ENCODE data around the gene ZNF638.

The ZNF638 gene

GRCh38 chr2:71331581-71332434 lies at the start of gene ZNF638:
Gene ZNF638 (plus strand): TSS chr2:71331782. CDS start chr2:71348955, 17,173 bp downstream.
- H3K4me3 ChIP-seq (ENCODE audit: control insufficient read depth, low read depth, low read length): peak within 1 kb of the TSS; percentile 95
- peak; percentile 63 for TF ChIP-seq CTCF (IDR thresholded peaks at IDR 0.05; ENCODE audit: control insufficient read depth, insufficient read depth, low read depth, low read length, missing control alignments)
- DNase-seq (ENCODE audit: low read depth): peak; percentile 55

- TF ChIP-seq CTCF (IDR thresholded peaks at IDR 0.05; ENCODE audit: control insufficient read depth, insufficient read depth, low read depth, low read length, missing control alignments): no peak
- no peak for DNase-seq (ENCODE audit: low read depth)
- H3K4me3 ChIP-seq (ENCODE audit: control insufficient read depth, low read depth, low read length): no peak overlapping the region
Observed at GRCh38 chr2:71281950-71282349, 49.6 kb upstream of the ZNF638 start.

- DNase-seq (ENCODE audit: low read depth): no peak
- peak; percentile 9 for TF ChIP-seq CTCF (IDR thresholded peaks at IDR 0.05; ENCODE audit: control insufficient read depth, insufficient read depth, low read depth, low read length, missing control alignments)
- H3K4me3 ChIP-seq (ENCODE audit: control insufficient read depth, low read depth, low read length): no peak overlapping the region
Observed at GRCh38 chr2:71282493-71282892, 49.1 kb upstream of the ZNF638 start.

GRCh38 chr2:71283131-71283530 lies 48.5 kb upstream of the ZNF638 start:
- TF ChIP-seq CTCF (IDR thresholded peaks at IDR 0.05; ENCODE audit: control insufficient read depth, insufficient read depth, low read depth, low read length, missing control alignments): no peak

GRCh38 chr2:71285706-71286105 lies 45.9 kb upstream of the ZNF638 start:
- DNase-seq (ENCODE audit: low read depth): no peak
- no peak overlapping the region for H3K4me3 ChIP-seq (ENCODE audit: control insufficient read depth, low read depth, low read length)
- no peak for TF ChIP-seq CTCF (IDR thresholded peaks at IDR 0.05; ENCODE audit: control insufficient read depth, insufficient read depth, low read depth, low read length, missing control alignments)

More at GRCh38 chr2:71283131-71283530, 48.5 kb upstream of the ZNF638 start:
- no peak for DNase-seq (ENCODE audit: low read depth)
- H3K4me3 ChIP-seq (ENCODE audit: control insufficient read depth, low read depth, low read length): no peak overlapping the region

- TF ChIP-seq CTCF (IDR thresholded peaks at IDR 0.05; ENCODE audit: control insufficient read depth, insufficient read depth, low read depth, low read length, missing control alignments): no peak
Observed at GRCh38 chr2:71291398-71291797, 40.2 kb upstream of the ZNF638 start.

More at GRCh38 chr2:71291398-71291797, 40.2 kb upstream of the ZNF638 start:
- no peak overlapping the region for H3K4me3 ChIP-seq (ENCODE audit: control insufficient read depth, low read depth, low read length)
- DNase-seq (ENCODE audit: low read depth): no peak

All from AG09309 (cell line).